Adipocyte (in vitro differentiated cells): Measurements from ENCODE around the gene ACTG1.

Experiments used
- DNase-seq: peaks from one replicate; pipeline ENCODE4 v3.0.0-alpha.2; 2015; ENCODE audit warnings: low read depth
- H3K27me3 ChIP-seq: replicated peaks from 2 replicates; pipeline ENCODE4 v1.7.0; 2013; ENCODE audit warnings: mild to moderate bottlenecking, low read length, moderate library complexity; ENCODE audit not compliant: control insufficient read depth, insufficient read depth
- H3K36me3 ChIP-seq: 2 replicates; pipeline ENCODE4 v1.7.0; 2013; ENCODE audit warnings: low read length, mild to moderate bottlenecking, moderate library complexity; ENCODE audit not compliant: control insufficient read depth, insufficient read depth, severe bottlenecking
- H3K4me1 ChIP-seq: 2 replicates; pipeline ENCODE4 v1.7.0; 2013; ENCODE audit warnings: mild to moderate bottlenecking, low read length, moderate library complexity; ENCODE audit not compliant: control insufficient read depth, insufficient read depth
- H3K4me3 ChIP-seq: 2 replicates; pipeline ENCODE4 v1.7.0; 2013; ENCODE audit warnings: mild to moderate bottlenecking, low read length, moderate library complexity
- H3K9ac ChIP-seq: 2 replicates; pipeline ENCODE4 v1.7.0; 2013; ENCODE audit warnings: mild to moderate bottlenecking, low read length, moderate library complexity
- H3K9me3 ChIP-seq: 2 replicates; pipeline ENCODE4 v1.7.0; 2013; ENCODE audit warnings: mild to moderate bottlenecking, low read length, moderate library complexity; ENCODE audit not compliant: control insufficient read depth

The ACTG1 gene

GRCh38 chr17:81543756-81544155, 31.2 kb upstream of the ACTG1 start:
- Histone ChIP-seq H3K4me1 (no peaks in the 10 kb centered on the region), H3K9me3 (no peaks in the 10 kb centered on the region), H3K36me3 (peaks cover 67% of the 10 kb centered on the region), H3K4me3 (no peak overlapping the region), H3K27me3 (no peaks in the 10 kb centered on the region), H3K9ac (no peak overlapping the region)
- no peak for DNase-seq

GRCh38 chr17:81543339-81543675, 30.7 kb upstream of the ACTG1 start:
- Histone ChIP-seq H3K4me3 (no peak overlapping the region), H3K27me3 (no peaks in the 10 kb centered on the region), H3K9ac (no peak overlapping the region), H3K36me3 (peaks cover 64% of the 10 kb centered on the region), H3K9me3 (no peaks in the 10 kb centered on the region), H3K4me1 (no peaks in the 10 kb centered on the region)
- no peak for DNase-seq

GRCh38 chr17:81542431-81543338, 30.1 kb upstream of the ACTG1 start:
- Histone ChIP-seq H3K9me3 (no peaks in the 10 kb centered on the region), H3K36me3 (peaks cover 59% of the 10 kb centered on the region), H3K9ac (no peak overlapping the region), H3K27me3 (no peaks in the 10 kb centered on the region), H3K4me1 (no peaks in the 10 kb centered on the region), H3K4me3 (no peak overlapping the region)
- DNase-seq = no peak

- peaks cover 45% of the 10 kb centered on the region for H3K36me3 ChIP-seq
- H3K27me3 ChIP-seq = peaks cover 5% of the 10 kb centered on the region
- no peaks in the 10 kb centered on the region for H3K4me1 ChIP-seq
- H3K9me3 ChIP-seq = no peaks in the 10 kb centered on the region
- no peak overlapping the region for H3K4me3 ChIP-seq
- no peak for DNase-seq
- no peak overlapping the region for H3K9ac ChIP-seq
These were observed 28.5 kb upstream of the ACTG1 start for GRCh38 chr17:81541123-81541522.

DNA sequence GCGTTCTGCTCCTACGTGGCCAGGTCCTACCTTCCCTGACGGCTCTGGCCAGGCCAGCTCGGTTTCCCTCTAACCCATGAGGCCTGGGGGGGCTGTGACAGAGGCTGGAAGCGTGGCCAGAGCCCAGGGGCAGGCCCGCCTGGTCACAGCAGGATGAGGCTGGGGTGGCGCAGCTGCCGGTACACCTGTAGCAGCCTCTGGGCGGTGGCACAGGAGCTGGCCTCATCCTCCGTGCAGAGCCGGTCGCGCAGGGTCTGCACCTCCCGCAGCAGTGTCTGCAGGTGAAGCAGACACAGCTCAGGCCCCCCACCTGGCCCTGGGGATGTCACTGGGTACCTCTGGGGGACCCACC, 28.1 kb upstream of the ACTG1 start:
- Histone ChIP-seq H3K4me3 (no peak overlapping the region), H3K27me3 (peaks cover 9% of the 10 kb centered on the region), H3K4me1 (no peaks in the 10 kb centered on the region), H3K9ac (no peak overlapping the region), H3K36me3 (peaks cover 40% of the 10 kb centered on the region), H3K9me3 (no peaks in the 10 kb centered on the region)
- DNase-seq = no peak

DNA sequence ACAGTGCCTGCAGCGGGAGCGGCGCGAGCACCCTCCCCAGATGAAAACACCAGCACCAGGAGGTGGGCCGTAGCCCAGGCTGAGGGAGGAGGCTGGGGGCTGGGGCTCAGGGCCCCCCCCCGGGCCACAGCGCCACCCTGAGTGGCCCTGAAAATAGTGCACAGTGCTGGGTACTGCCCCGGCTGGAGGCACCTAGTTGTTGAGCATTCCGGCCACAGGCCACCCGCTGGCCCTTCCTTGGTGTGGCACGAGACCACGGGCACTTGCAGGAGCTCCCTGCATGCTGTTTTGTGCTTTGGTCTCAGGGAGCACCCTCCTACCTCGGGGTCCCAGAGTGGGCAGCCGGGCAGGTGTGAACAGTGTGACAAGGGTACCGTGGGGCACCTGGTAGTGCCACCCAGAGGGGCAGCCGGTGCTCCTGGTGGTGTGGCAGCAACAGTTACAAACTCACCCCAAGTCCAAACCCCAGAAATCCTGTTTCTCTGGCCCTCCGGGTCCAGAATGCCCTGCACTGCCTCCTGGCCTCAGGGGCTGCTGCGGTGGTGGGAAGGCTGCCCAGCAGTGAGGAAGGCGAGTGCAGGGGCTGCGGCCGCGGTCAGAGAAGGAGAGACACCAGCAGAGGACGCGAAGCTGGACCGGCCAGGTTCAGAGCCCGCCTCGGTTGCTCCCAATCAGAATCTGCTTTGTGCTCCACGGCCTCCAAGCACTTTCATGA, 27.5 kb upstream of the ACTG1 start:
- no peaks in the 10 kb centered on the region for H3K9me3 ChIP-seq
- H3K4me1 ChIP-seq = no peaks in the 10 kb centered on the region
- no peak for DNase-seq
- H3K36me3 ChIP-seq = peaks cover 35% of the 10 kb centered on the region
- H3K9ac ChIP-seq = no peak overlapping the region
- H3K4me3 ChIP-seq = no peak overlapping the region
- H3K27me3 ChIP-seq = peaks cover 9% of the 10 kb centered on the region

DNA sequence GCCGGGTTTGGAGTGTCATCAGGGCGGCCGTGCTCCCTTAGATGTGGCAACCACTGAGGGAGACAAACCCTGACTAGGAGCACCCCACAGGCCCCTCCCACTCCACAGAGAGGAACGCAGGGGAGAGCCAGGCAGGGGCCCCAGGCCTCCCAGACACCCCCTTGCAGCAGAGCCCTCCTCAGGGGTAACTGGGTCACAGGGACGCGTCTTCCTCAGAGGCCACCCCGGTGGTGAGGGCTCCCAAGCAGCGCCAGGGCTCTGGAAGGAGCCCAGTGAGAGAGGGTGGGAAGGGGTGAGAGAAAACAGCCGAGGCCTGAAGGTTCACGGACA, 26.9 kb upstream of the ACTG1 start:
- Histone ChIP-seq H3K36me3 (peaks cover 31% of the 10 kb centered on the region), H3K9me3 (no peaks in the 10 kb centered on the region), H3K4me1 (no peaks in the 10 kb centered on the region), H3K27me3 (peaks cover 9% of the 10 kb centered on the region), H3K4me3 (no peak overlapping the region), H3K9ac (no peak overlapping the region)
- DNase-seq = no peak

DNA sequence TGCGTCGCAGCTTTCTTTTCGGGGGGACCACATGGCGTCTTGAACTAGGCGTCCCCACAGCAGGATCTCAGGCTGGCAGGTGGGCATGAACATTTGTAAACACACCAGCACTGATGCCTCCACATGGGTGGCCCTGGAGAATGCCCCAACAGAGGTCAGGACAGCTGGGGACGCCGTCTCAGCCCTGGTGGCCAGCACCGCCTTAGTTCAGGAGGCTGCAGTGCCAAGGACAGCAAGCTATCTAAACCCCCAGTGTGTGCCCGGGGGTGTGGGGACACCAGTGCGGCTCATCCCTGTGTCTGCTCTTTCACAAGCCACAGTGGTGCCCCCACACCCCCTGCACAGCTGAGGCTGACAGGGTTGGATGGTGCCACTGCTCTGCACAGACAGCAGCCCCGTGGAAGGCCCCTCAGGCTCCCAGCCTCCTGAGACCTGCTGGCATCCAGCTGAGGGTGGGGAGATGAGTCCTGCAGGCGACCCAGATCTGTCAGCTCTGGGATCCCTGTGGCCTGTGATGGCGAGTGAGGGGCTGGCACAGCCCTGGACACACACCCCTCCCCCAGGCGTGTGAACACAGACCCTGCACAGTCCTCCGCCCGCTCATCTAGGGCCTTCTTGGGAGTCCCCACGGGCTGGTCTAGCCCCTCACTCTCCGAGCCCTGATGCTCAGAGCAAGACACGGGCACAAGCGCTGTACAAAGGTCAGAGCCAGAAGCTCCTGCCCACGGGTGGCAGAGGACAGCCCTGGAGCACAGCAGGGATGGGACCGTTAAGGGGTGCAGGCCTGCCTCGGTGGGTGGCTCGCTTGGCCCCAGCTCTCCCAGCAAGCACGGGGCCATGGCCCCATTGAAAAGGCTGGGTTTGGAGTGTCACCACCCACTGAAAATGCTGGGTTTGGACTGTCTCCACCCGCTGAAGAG, 26.3 kb upstream of the ACTG1 start:
- Histone ChIP-seq H3K36me3 (peaks cover 25% of the 10 kb centered on the region), H3K27me3 (peaks cover 9% of the 10 kb centered on the region), H3K9ac (no peak overlapping the region), H3K4me1 (no peaks in the 10 kb centered on the region), H3K4me3 (no peak overlapping the region), H3K9me3 (no peaks in the 10 kb centered on the region)
- no peak for DNase-seq

DNA sequence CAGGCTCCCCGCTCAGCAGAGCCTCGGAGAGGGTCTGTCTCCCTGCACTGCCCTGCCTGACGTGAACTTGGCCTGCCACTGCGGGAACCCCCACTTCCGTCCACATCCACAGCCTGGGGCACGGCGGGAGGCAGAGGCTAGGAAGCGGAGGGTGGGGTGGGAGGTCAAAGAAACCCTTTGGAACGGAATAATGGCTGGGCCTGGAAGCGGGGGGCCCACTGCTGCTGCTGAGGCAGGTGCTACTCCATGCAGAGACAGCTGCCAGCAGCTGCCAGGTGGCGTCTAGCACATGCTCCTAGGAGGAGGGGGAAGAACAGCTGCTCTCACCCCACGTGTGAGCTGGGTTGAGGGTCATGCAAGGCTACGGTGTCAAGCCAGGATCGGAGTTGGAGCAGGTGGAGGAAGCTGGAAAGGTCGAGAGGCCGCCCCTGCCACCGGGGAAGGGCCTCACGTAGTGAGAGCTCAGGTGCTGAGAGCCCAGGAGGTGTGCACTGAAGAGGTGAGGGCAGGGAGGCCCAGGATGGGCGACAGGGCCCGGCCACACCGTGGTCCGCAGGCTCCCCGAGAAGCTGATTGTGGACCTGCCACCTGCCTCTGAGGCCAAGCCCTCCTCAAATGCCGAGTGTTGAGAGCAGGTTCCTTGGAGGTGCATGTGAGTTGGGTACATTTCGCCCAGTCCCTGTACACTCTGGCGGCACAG, 25.4 kb upstream of the ACTG1 start:
- no peaks in the 10 kb centered on the region for H3K4me1 ChIP-seq
- DNase-seq = no peak
- no peak overlapping the region for H3K4me3 ChIP-seq
- H3K36me3 ChIP-seq = peaks cover 16% of the 10 kb centered on the region
- H3K27me3 ChIP-seq = peaks cover 9% of the 10 kb centered on the region
- H3K9ac ChIP-seq = no peak overlapping the region
- H3K9me3 ChIP-seq = no peaks in the 10 kb centered on the region

DNA sequence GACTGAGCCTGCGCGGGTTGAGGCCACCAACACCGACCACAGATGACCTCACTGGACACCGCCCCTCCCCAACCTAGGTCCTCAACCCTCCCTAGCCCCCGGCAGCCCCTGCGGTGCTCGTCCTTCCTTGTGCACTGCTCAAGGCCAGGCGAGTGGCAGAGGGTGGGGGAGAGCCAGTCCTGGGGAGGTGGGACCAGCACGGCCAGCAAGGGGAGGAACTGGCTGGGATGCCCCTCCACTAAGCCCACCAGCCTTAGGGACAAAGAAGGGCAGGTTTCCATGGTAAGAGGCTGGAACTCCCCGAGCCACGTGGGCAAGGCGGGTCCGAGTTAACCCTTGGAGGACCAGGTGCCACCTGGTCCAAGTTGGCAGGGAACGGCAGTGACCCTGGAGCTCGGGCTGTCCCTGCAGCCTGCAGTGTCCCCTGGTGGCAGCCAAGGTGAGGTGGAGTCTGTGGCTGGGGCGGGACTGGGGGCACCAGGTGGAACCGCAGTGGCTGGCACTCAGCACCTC, 24.8 kb upstream of the ACTG1 start:
- H3K9me3 ChIP-seq = no peaks in the 10 kb centered on the region
- H3K36me3 ChIP-seq = peaks cover 10% of the 10 kb centered on the region
- no peak overlapping the region for H3K9ac ChIP-seq
- H3K27me3 ChIP-seq = peaks cover 9% of the 10 kb centered on the region
- no peaks in the 10 kb centered on the region for H3K4me1 ChIP-seq
- DNase-seq = peak; percentile 29
- no peak overlapping the region for H3K4me3 ChIP-seq
